GM13976 (cell line): ENCODE results near the gene LMF2.

Source experiments
- DNase-seq: peaks from one replicate; pipeline ENCODE4 v3.0.0; 2012; ENCODE audit warnings: low spot score
- CTCF ChIP-seq: IDR thresholded peaks from 2 replicates; pipeline ENCODE4 v1.5.1; 2012; ENCODE audit warnings: borderline replicate concordance, mild to moderate bottlenecking; ENCODE audit not compliant: insufficient read depth; ENCODE audit errors: extremely low read depth, missing control alignments, control extremely low read depth
- in situ Hi-C: fragments of 300-500 bp; cut with MboI; formaldehyde crosslinking; loops from one replicate; pipeline ENCODE4 v1.12.0; 2022; ENCODE audit warnings: low sequenced_read_pairs, mixed read lengths, inconsistent platforms; ENCODE audit not compliant: unreplicated experiment

LMF2 gene

GRCh38 chr22:50548921-50549790 is 41.7 kb upstream of the LMF2 start:
- TF ChIP-seq CTCF: no peak
- in situ Hi-C loops: no loop called here
- DNase-seq: peak; percentile 34

- in situ Hi-C loops: no loop called here
- peak; percentile 11 for TF ChIP-seq CTCF
- peak; percentile 85 for DNase-seq
Observed at GRCh38 chr22:50548040-50548920, 40.8 kb upstream of the LMF2 start.

- in situ Hi-C loops: no loop called here
- peak; percentile 38 for DNase-seq
- TF ChIP-seq CTCF: no peak
Observed at GRCh38 chr22:50547263-50547985, 39.9 kb upstream of the LMF2 start.

- TF ChIP-seq CTCF: no peak
Observed at GRCh38 chr22:50546326-50547262, 39.1 kb upstream of the LMF2 start.

GRCh38 chr22:50545522-50546325 is 38.2 kb upstream of the LMF2 start, which contains the start of gene KLHDC7B:
Gene KLHDC7B (plus strand): TSS chr22:50545899. CDS start chr22:50546244, 345 bp downstream.
- peak; percentile 26 for DNase-seq
- TF ChIP-seq CTCF: no peak
- in situ Hi-C loops: no loop called here

More at GRCh38 chr22:50546326-50547262, 39.1 kb upstream of the LMF2 start:
- in situ Hi-C loops: no loop called here
- peak; percentile 26 for DNase-seq
